Measurements from ENCODE around the gene SPRYD7. TPM values are rescaled to one million over a fixed set of nuclear protein-coding genes. Genes with fewer than 3 reads are reported as not detected.

Gene SPRYD7
- polyA plus RNA-seq, 1 experiment, result 3.3 TPM

- no peak for DNase-seq (ENCODE audit: low read depth)
- POLR2A ChIA-PET, result no interaction called here
- TF ChIP-seq CTCF (IDR thresholded peaks at IDR 0.05; ENCODE audit: insufficient read depth, low read depth, low read length), result no peak
- Histone ChIP-seq H3K27me3 (ENCODE audit: control insufficient read depth, insufficient read depth, low read length) (no peaks in the 10 kb centered on the region; the same call in 1 of the 2 replicates), H3K4me3 (ENCODE audit: low read depth, low read length) (no peak overlapping the region), H3K36me3 (ENCODE audit: control insufficient read depth, insufficient read depth, low read length) (no peaks in the 10 kb centered on the region)
- CTCF ChIA-PET, result interaction anchor here (0.7 kb wide), 1 partner anchor 122 kb away, joined by 3 read pairs; no protein-coding TSS in a partner anchor
These were observed 37.3 kb downstream of the SPRYD7 start for GRCh38 chr13:49898792-49899191.

- DNase-seq (ENCODE audit: low read depth), result no peak
- ChIA-PET CTCF (interaction anchor here (1.1 kb wide), 1 partner anchor 10 kb away, joined by 4 read pairs; no protein-coding TSS in a partner anchor), POLR2A (no interaction called here)
- TF ChIP-seq CTCF (IDR thresholded peaks at IDR 0.05; ENCODE audit: insufficient read depth, low read depth, low read length), result no peak
- Histone ChIP-seq H3K4me3 (ENCODE audit: low read depth, low read length) (no peak overlapping the region), H3K36me3 (ENCODE audit: control insufficient read depth, insufficient read depth, low read length) (no peaks in the 10 kb centered on the region), H3K27me3 (ENCODE audit: control insufficient read depth, insufficient read depth, low read length) (no peaks in the 10 kb centered on the region; the same call in 1 of the 2 replicates)
These were observed 38.4 kb downstream of the SPRYD7 start for GRCh38 chr13:49897713-49898112.

- POLR2A ChIA-PET, result no interaction called here
- TF ChIP-seq CTCF (IDR thresholded peaks at IDR 0.05; ENCODE audit: insufficient read depth, low read depth, low read length), result no peak
- CTCF ChIA-PET, result interaction anchor here (0.5 kb wide), 1 partner anchor 24 kb away, joined by 3 read pairs; no protein-coding TSS in a partner anchor
- DNase-seq (ENCODE audit: low read depth), result no peak
- no peaks in the 10 kb centered on the region for H3K27me3 ChIP-seq (ENCODE audit: control insufficient read depth, insufficient read depth, low read length)
- no peaks in the 10 kb centered on the region for H3K36me3 ChIP-seq (ENCODE audit: control insufficient read depth, insufficient read depth, low read length)
- no peak overlapping the region for H3K4me3 ChIP-seq (ENCODE audit: low read depth, low read length)
These were observed 40.3 kb downstream of the SPRYD7 start for GRCh38 chr13:49895826-49896225.

GRCh38 chr13:49893591-49893990 is 42.5 kb downstream of the SPRYD7 start:
- no peak for TF ChIP-seq CTCF (IDR thresholded peaks at IDR 0.05; ENCODE audit: insufficient read depth, low read depth, low read length)
- H3K27me3 ChIP-seq (ENCODE audit: control insufficient read depth, insufficient read depth, low read length), result no peaks in the 10 kb centered on the region
- no peak overlapping the region for H3K4me3 ChIP-seq (ENCODE audit: low read depth, low read length)
- no peaks in the 10 kb centered on the region for H3K36me3 ChIP-seq (ENCODE audit: control insufficient read depth, insufficient read depth, low read length)
- ChIA-PET POLR2A (no interaction called here), CTCF (interaction anchor here (0.7 kb wide), 1 partner anchor 24 kb away, joined by 3 read pairs; no protein-coding TSS in a partner anchor)
- DNase-seq (ENCODE audit: low read depth), result no peak

GRCh38 chr13:49890376-49890775 is 45.8 kb downstream of the SPRYD7 start:
- TF ChIP-seq CTCF (IDR thresholded peaks at IDR 0.05; ENCODE audit: insufficient read depth, low read depth, low read length), result no peak
- CTCF ChIA-PET, result interaction anchor here (0.8 kb wide), 1 partner anchor 24 kb away, joined by 3 read pairs; no protein-coding TSS in a partner anchor
- DNase-seq (ENCODE audit: low read depth), result no peak
- H3K27me3 ChIP-seq (ENCODE audit: control insufficient read depth, insufficient read depth, low read length), result no peaks in the 10 kb centered on the region
- no peaks in the 10 kb centered on the region for H3K36me3 ChIP-seq (ENCODE audit: control insufficient read depth, insufficient read depth, low read length)
- POLR2A ChIA-PET, result no interaction called here
- H3K4me3 ChIP-seq (ENCODE audit: low read depth, low read length), result no peak overlapping the region

Measured in BJ (cell line).